Measurements from ENCODE around the gene WDFY2. TPM values are rescaled to one million over a fixed set of nuclear protein-coding genes. Genes with fewer than 3 reads are reported as not detected.
A peak's percentile ranks its signal among the peaks of the same experiment; 100 is the strongest.
"Not testable (repeated sequence)": the region's sequence is repeated elsewhere in the genome, so short reads cannot be mapped to it uniquely, and the experiment has no call there.

Gene WDFY2
- total and polyA plus RNA-seq, 5 experiments from 2014 or later: 3.8 to 24.8 (median 4.4) TPM

- Mint-ChIP-seq H3K36me3 (peaks cover 0 to under 1% (median under 1%) of the 10 kb centered on the region in 3 donors), H3K4me1 (peaks cover 14 to 69% (median 54%) of the 10 kb centered on the region in 4 donors), H3K4me3 (no peak overlapping the region), H3K27me3 (no peaks in the 10 kb centered on the region), H3K27ac (peak overlapping the region in 6 of 10 donors; percentile 33 to 77 (median 44)), H3K9me3 (no peaks in the 10 kb centered on the region)
- ATAC-seq (no peak), DNase-seq (no peak)
- POLR2A ChIA-PET: interaction anchor here (0.7 kb wide), 1 partner anchor 131 kb away, joined by 3 read pairs; no protein-coding TSS in a partner anchor
Observed at GRCh38 chr13:51628059-51628852, 44.0 kb downstream of the WDFY2 start.

GRCh38 chr13:51629491-51630287, 45.4 kb downstream of the WDFY2 start:
- Mint-ChIP-seq H3K4me3 (peak overlapping the region in 3 of 10 donors; percentile 6 to 24 (median 14)), H3K4me1 (peaks cover 10 to 68% (median 51%) of the 10 kb centered on the region in 4 donors), H3K27me3 (no peaks in the 10 kb centered on the region), H3K27ac (peak overlapping the region in 7 of 10 donors; percentile 7 to 80 (median 40)), H3K36me3 (no peaks in the 10 kb centered on the region), H3K9me3 (no peaks in the 10 kb centered on the region)
- POLR2A ChIA-PET: no interaction called here
- DNase-seq (peak in 2 of 10 donors; percentile 8 to 14), ATAC-seq (peak; percentile 35 to 39)

GRCh38 chr13:51630288-51630615, 46.0 kb downstream of the WDFY2 start:
- no peaks in the 10 kb centered on the region for H3K36me3 Mint-ChIP-seq
- no peak for ATAC-seq
- H3K4me3 Mint-ChIP-seq: no peak overlapping the region
- POLR2A ChIA-PET: no interaction called here
- DNase-seq: no peak
- H3K4me1 Mint-ChIP-seq: peaks cover 10 to 67% (median 52%) of the 10 kb centered on the region in 4 donors
- no peaks in the 10 kb centered on the region for H3K9me3 Mint-ChIP-seq
- H3K27ac Mint-ChIP-seq: peak overlapping the region in 4 of 10 donors; percentile 12 to 80 (median 32)
- H3K27me3 Mint-ChIP-seq: no peaks in the 10 kb centered on the region

GRCh38 chr13:51632591-51633362, 48.5 kb downstream of the WDFY2 start:
- H3K27ac Mint-ChIP-seq: peak overlapping the region in 8 of 10 donors; percentile 27 to 86 (median 56)
- H3K27me3 Mint-ChIP-seq: no peaks in the 10 kb centered on the region
- H3K36me3 Mint-ChIP-seq: no peaks in the 10 kb centered on the region
- no peaks in the 10 kb centered on the region for H3K9me3 Mint-ChIP-seq
- DNase-seq (no peak), ATAC-seq (no peak)
- H3K4me3 Mint-ChIP-seq: peak overlapping the region in 1 of 10 donors; percentile 5
- peaks cover 21 to 75% (median 64%) of the 10 kb centered on the region in 4 donors for H3K4me1 Mint-ChIP-seq
- POLR2A ChIA-PET: interaction anchor here (0.6 to 1.2 kb wide), 2 partner anchors 15 to 61 kb away, joined by 4 read pairs; no protein-coding TSS in a partner anchor

GRCh38 chr13:51635137-51635878, 51.0 kb downstream of the WDFY2 start:
- ATAC-seq: peak; percentile 73 to 89
- Mint-ChIP-seq H3K27ac (peak overlapping the region; percentile 77 to 96 (median 92)), H3K4me3 (peak overlapping the region; percentile 55 to 82 (median 73)), H3K4me1 (peaks cover 16 to 67% (median 51%) of the 10 kb centered on the region in 4 donors), H3K27me3 (no peaks in the 10 kb centered on the region), H3K36me3 (peaks cover 0 to 3% (median 0%) of the 10 kb centered on the region in 3 donors), H3K9me3 (no peaks in the 10 kb centered on the region)
- POLR2A ChIA-PET: interaction anchor here (0.7 to 1.4 kb wide), 4 partner anchors 10 to 182 kb away, joined by 3 to 9 read pairs (median 4); partner anchors contain the start of gene INTS6
- DNase-seq: peak in 4 of 10 donors; percentile 15 to 51 (median 36)

- Mint-ChIP-seq H3K9me3 (no peaks in the 10 kb centered on the region), H3K36me3 (peaks cover 0 to 6% (median 0%) of the 10 kb centered on the region in 3 donors), H3K4me1 (peaks cover 16 to 61% (median 49%) of the 10 kb centered on the region in 4 donors), H3K27me3 (no peaks in the 10 kb centered on the region), H3K27ac (peak overlapping the region in 5 of 10 donors; percentile 27 to 96 (median 86)), H3K4me3 (peak overlapping the region in 2 of 10 donors; percentile 69 to 82)
- DNase-seq: no peak
- POLR2A ChIA-PET: no interaction called here
- ATAC-seq: no peak
Observed at GRCh38 chr13:51636349-51636890, 52.2 kb downstream of the WDFY2 start.

DNA sequence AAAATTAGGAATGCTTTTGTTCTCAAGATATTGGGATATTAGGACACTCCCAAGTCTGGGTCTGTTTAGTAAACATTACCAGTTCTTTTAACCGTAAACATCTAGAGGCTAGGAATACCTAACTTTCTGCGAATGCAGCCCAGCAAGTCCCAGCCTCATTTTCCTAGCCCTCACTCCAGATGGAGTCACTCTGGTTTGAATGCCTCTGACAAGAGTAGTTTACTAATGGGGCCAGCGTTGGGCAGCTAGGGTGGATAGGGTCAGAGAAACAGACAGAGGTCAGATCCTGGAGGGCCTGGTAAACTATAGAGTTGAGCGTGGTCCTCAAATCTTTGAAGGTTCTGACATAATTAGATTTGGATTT, 53.6 kb downstream of the WDFY2 start:
- Mint-ChIP-seq H3K27me3 (no peaks in the 10 kb centered on the region), H3K36me3 (peaks cover 0 to 6% (median 0%) of the 10 kb centered on the region in 3 donors), H3K9me3 (no peaks in the 10 kb centered on the region), H3K4me3 (no peak overlapping the region), H3K27ac (peak overlapping the region in 2 of 10 donors; percentile 0 to 60), H3K4me1 (peaks cover 14 to 51% (median 42%) of the 10 kb centered on the region in 4 donors)
- DNase-seq (no peak), ATAC-seq (no peak)
- POLR2A ChIA-PET: no interaction called here

DNA sequence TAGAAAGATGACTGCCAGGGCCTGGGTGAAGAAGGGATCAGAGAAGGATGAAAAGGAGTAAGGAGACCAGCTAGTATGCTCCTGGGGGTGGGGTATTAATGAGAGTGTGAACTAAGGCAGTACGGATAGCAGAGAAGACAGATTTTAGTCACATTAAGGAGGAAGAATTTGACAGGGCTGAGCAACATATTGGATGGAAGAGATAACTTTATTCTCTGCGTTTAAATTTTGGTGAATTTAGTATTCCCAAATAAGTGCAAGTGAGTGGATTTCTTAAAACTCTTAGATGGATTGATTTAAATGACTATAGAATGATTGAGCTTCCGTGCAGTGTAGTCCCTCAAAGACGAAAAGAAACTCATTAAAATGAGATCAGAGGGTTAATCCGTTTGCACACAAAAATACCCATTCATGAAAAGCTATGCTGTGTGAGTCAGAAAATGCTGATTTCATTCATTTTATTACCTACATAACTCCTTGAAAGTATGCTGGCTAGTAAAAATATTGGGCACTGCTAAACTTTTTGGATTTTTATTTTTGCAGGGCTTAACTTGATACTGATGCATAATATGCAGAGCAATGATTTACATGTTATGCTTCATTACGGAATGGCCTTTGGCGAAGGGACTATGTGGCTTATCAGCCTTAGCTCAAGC, 54.1 kb downstream of the WDFY2 start:
- H3K4me3 Mint-ChIP-seq: no peak overlapping the region
- H3K27me3 Mint-ChIP-seq: no peaks in the 10 kb centered on the region
- peaks cover 14 to 50% (median 41%) of the 10 kb centered on the region in 4 donors for H3K4me1 Mint-ChIP-seq
- peak overlapping the region in 2 of 10 donors; percentile 0 to 60 for H3K27ac Mint-ChIP-seq
- POLR2A ChIA-PET: no interaction called here
- H3K36me3 Mint-ChIP-seq: peaks cover 0 to 6% (median 0%) of the 10 kb centered on the region in 3 donors
- no peak for DNase-seq
- ATAC-seq: no peak
- H3K9me3 Mint-ChIP-seq: no peaks in the 10 kb centered on the region

GRCh38 chr13:51639171-51639570, 54.9 kb downstream of the WDFY2 start:
- Mint-ChIP-seq H3K27ac (no peak overlapping the region), H3K4me3 (no peak overlapping the region), H3K4me1 (peaks cover 19 to 53% (median 46%) of the 10 kb centered on the region in 4 donors), H3K9me3 (no peaks in the 10 kb centered on the region), H3K36me3 (peaks cover 0 to 6% (median 0%) of the 10 kb centered on the region in 3 donors), H3K27me3 (no peaks in the 10 kb centered on the region)
- ATAC-seq (no peak), DNase-seq (no peak)
- POLR2A ChIA-PET: no interaction called here

GRCh38 chr13:51640696-51641095, 56.4 kb downstream of the WDFY2 start:
- H3K36me3 Mint-ChIP-seq, H3K27ac Mint-ChIP-seq, H3K4me3 Mint-ChIP-seq, H3K27me3 Mint-ChIP-seq, ATAC-seq, DNase-seq, POLR2A ChIA-PET, H3K9me3 Mint-ChIP-seq: not testable (repeated sequence)
- H3K4me1 Mint-ChIP-seq: peaks cover 20 to 55% (median 47%) of the 10 kb centered on the region in 4 donors
